GM18498 (cell line): ENCODE measurements around the gene ALKBH5.
A peak's percentile ranks its signal among the peaks of the same experiment; 100 is the strongest.

Experiments used
- ATAC-seq: cut with Tn5 transposase; IDR thresholded peaks from one replicate; pipeline ENCODE4 v1.9.1; 2021; ENCODE audit warnings: mild to moderate bottlenecking, moderate library complexity; ENCODE audit not compliant: unreplicated experiment

Gene ALKBH5

GRCh38 chr17:18184143-18185031 lies 759 bp downstream of the ALKBH5 start:
- ATAC-seq: peak; percentile 9

GRCh38 chr17:18185391-18185790 lies 1.8 kb downstream of the ALKBH5 start:
- no peak for ATAC-seq

GRCh38 chr17:18185832-18186626 lies 2.4 kb downstream of the ALKBH5 start:
- ATAC-seq: no peak

DNA sequence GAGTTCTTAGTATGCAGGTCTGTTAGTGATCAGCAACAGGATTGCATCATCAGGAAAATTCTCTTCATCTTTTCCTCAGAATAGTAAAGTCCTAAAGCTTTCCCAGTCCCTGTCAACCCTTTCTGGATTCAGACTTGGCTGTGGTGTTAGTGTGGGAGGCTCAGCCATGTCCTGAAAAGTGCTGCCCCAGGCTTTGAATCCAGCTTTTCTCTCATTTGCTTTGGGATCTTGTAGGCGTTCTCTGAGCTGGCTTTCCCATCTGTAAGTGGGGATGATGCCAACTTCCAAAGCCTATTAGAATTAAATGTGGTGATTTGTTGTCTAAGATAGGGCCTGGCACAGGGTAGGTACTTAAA lies 3.0 kb downstream of the ALKBH5 start:
- ATAC-seq: no peak

GRCh38 chr17:18187226-18187625 lies 3.6 kb downstream of the ALKBH5 start:
- no peak for ATAC-seq

- ATAC-seq: no peak
Observed at GRCh38 chr17:18187821-18188761, 4.5 kb downstream of the ALKBH5 start.

- no peak for ATAC-seq
Observed at GRCh38 chr17:18190628-18191235, 7.1 kb downstream of the ALKBH5 start.

DNA sequence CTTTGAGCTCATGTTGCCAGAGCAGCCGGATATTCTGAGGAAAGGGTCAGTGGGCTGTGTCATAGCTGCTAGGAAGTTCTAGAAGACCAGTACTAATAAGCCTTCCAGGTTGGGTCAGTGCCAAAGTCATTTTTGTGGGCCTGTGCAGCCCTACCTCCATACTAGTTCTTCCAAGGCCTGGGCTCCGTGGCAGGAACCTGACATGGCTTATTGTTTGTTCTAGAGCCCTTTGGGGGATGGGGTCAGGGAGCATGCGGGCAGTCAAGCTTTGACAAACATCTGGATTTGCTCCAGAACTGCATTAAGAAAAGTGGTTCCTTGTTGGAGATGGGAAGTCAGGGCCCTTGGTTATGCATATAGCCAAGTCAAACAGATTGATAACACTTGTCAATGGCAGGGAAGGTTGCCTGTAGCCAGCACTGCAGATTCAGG lies 7.6 kb downstream of the ALKBH5 start:
- ATAC-seq: no peak

DNA sequence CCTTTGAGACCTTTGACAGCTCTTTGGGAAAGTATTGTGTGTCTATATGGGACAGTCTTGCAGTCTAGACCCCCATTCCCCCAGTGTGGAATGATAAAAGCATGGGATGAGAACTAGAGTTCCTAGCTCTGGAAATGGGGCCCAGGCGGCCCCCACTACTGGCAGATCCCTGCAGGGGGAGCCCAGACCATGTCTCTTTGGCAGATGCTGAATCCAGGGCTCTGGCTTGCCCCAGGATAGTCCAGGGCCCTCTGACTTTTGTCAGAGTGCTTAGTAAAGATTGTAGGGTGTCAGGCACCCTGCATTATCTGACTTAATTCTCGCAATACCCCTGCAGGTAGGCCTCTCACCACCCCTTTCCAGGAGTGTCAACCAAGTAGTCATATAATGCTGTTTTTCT lies 8.3 kb downstream of the ALKBH5 start:
- ATAC-seq: no peak

DNA sequence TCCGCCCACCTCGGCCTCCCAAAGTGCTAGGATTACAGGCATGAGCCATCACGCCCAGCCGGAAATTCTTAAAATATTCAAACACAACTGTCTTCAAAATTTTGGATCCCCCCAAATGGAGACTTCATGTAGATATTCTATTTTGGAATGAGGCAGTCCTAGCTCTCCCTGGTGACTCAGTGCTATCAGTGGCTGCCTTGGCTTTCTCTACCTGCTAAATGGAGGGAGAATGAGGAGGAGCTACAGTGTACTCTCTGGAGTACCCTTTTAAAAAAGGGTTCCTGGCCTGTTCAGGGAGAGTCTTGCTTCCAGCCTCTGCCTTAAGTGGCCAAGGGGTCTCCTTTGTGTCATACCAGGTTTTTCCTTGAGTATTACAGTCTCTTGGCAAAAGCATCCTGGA lies 10.8 kb downstream of the ALKBH5 start:
- no peak for ATAC-seq

GRCh38 chr17:18194804-18195203 lies 11.2 kb downstream of the ALKBH5 start:
- no peak for ATAC-seq

DNA sequence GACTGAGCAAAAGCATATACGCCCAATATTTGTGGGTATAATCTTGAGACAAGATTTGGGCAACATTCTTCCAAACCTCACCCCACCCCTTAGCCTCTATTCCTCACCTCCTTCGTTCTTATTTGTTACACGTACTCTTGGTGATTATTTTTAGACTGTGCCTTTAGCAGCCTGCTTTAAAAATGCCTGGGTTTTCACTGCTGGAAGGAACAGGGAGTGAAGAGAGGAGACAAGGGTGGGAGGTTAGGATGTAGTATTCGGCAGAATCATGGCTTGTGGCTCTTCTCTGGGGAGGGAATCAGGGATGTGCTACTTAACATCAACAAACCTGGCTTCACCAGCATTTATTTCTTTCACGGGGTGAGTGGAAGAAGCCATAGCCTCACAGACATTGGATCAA lies 11.6 kb downstream of the ALKBH5 start:
- no peak for ATAC-seq

DNA sequence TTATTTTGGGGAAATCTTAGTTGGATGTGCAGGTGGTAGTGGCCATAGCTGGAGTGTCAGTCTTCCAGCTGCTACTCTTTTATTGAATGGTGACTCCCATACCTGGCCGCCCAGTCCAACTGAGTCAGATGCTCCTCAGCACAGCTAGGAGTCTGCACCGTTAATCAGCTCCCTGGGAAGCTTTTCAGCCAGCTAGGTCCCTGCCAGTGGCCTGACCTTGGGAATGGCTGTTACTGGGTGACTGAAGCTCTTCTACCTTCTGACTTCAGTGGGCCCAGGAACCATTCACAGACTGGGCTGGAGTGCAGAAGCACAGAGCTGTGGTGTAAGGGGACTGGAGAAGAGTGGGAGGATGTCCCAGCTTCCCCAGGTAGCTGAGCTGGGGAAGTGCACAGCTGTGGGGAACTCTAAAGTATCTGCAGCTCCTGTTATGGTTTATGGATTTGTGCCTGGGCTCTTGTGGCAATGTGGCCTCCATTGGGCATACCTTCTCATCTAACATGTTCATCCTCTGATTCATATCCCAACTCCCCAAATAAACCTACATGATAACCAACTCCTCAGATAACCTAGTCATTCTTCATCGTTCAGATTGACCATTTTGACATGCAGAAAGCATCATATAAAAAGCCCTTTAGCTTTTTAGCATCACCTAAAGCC lies 14.0 kb downstream of the ALKBH5 start:
- no peak for ATAC-seq

DNA sequence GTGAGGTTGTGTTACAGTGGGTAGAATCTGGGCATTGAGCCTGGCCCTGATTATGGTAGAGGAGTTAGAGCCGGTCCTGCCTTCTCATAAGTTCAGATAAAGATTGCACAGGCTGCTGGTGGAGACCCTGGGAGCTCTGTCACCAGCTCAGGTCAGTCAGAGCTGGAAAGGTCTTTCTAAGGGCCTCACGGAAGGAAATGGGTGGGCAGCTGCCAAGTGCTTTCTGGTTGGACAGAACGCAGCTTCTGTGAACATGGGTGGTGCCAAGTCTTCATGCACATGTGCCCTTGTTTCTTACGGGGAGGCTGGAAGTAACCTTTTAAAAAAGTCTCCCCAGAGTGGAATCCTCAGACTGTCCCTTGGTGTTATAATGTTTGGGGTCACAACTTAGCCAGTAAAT lies 14.9 kb downstream of the ALKBH5 start:
- ATAC-seq: no peak

GRCh38 chr17:18201108-18201507 lies 17.5 kb downstream of the ALKBH5 start:
- ATAC-seq: no peak

DNA sequence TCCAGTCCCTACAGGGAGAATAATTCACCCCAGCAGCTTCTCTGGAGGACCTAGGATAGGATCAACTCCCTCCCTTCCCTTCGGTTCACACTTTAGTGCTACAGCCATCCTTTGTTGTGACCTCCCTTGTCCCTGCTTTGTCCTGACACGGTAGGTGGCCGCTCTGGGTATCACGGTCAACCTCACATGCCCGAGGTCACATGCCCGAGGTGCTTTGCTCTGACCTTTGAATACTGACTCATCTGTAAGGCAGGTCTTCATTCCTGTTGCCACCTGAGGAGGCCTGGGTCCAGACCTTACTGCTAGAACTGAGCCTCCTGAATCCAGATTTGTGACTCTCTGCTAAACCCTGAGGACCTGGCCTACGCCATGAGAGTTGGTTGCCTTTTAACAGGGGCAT lies 19.7 kb downstream of the ALKBH5 start:
- no peak for ATAC-seq

DNA sequence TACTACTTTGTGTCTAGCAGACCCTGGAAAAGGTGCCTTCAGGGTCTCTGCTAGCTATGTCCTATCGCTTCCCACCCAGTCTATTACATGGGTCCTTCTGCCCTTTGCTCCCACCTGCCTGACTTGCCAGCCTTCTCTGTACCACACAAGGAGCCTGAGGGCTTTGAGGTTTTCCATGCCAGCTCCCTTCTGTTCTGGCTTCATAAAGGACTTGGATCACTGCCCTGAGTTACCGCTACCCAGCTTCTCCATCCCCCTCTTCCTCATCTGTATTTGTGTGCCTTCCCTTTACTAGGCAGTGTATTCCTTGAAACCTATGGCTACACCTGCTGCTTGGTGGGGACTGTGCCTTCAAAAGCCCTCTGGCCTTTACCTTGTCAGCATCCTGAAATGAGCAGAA lies 22.2 kb downstream of the ALKBH5 start:
- ATAC-seq: no peak

DNA sequence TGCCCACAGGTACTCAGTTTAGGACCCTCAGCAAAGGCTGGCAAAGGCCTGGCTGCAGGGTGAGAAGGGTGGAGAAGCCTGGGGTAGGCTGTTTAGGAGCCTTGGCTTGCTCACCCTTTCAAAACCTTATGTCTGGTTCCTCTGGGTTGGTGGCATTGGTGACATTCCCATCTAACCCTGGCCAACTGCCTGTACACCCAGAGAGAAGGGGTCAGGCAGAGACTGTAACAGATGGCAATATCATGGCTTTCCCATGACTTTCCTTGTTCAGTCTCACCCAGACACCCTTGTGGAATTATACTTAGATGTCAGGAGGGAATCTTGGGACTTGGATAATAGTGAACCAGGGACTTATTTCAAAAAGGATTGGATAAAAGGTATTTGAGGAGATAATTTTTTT lies 23.3 kb downstream of the ALKBH5 start:
- no peak for ATAC-seq

DNA sequence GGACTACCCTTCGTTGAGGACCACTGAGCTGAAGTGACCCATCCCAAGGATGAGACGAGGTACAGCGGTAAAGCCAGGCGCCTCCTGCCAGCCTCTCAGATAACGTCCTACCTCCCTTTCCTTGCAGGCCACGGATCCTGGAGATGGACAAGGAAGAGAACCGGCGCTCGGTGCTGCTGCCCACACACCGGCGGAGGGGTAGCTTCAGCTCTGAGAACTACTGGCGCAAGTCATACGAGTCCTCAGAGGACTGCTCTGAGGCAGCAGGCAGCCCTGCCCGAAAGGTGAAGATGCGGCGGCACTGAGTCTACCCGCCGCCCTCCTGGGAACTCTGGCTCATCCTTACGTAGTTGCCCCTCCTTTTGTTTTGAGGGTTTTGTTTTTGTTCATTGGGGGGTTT lies 24.5 kb downstream of the ALKBH5 start:
- no peak for ATAC-seq

- no peak for ATAC-seq
Observed at GRCh38 chr17:18213666-18214270, 30.1 kb downstream of the ALKBH5 start.
